ENCODE measurements around the gene VAV1.

GRCh38 chr19:6812612-6813011 lies 40.1 kb downstream of the VAV1 start:
- TF ChIP-seq, protein P1, sequence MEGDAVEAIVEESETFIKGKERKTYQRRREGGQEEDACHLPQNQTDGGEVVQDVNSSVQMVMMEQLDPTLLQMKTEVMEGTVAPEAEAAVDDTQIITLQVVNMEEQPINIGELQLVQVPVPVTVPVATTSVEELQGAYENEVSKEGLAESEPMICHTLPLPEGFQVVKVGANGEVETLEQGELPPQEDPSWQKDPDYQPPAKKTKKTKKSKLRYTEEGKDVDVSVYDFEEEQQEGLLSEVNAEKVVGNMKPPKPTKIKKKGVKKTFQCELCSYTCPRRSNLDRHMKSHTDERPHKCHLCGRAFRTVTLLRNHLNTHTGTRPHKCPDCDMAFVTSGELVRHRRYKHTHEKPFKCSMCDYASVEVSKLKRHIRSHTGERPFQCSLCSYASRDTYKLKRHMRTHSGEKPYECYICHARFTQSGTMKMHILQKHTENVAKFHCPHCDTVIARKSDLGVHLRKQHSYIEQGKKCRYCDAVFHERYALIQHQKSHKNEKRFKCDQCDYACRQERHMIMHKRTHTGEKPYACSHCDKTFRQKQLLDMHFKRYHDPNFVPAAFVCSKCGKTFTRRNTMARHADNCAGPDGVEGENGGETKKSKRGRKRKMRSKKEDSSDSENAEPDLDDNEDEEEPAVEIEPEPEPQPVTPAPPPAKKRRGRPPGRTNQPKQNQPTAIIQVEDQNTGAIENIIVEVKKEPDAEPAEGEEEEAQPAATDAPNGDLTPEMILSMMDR (conservative IDR thresholded peaks at IDR 0.05) = no peak
- TF ChIP-seq ZFX (IDR thresholded peaks at IDR 0.05) = no peak

Data from C4-2B (cell line).